ENCODE measurements around the gene LRMDA. TPM values are rescaled to one million over a fixed set of nuclear protein-coding genes. Genes with fewer than 3 reads are reported as not detected.

Gene LRMDA
- total RNA-seq, 3 donors from 2014 or later, result 9.4 to 14.9 (median 10.3) TPM

- DNase-seq, result no peak
- no peak for ATAC-seq
- Histone ChIP-seq H3K36me3 (ENCODE audit: low read depth) (no peaks in the 10 kb centered on the region), H3K4me1 (ENCODE audit: low read depth) (no peaks in the 10 kb centered on the region), H3K4me3 (no peak overlapping the region), H3K9me3 (no peaks in the 10 kb centered on the region)
- TF ChIP-seq, protein P1, sequence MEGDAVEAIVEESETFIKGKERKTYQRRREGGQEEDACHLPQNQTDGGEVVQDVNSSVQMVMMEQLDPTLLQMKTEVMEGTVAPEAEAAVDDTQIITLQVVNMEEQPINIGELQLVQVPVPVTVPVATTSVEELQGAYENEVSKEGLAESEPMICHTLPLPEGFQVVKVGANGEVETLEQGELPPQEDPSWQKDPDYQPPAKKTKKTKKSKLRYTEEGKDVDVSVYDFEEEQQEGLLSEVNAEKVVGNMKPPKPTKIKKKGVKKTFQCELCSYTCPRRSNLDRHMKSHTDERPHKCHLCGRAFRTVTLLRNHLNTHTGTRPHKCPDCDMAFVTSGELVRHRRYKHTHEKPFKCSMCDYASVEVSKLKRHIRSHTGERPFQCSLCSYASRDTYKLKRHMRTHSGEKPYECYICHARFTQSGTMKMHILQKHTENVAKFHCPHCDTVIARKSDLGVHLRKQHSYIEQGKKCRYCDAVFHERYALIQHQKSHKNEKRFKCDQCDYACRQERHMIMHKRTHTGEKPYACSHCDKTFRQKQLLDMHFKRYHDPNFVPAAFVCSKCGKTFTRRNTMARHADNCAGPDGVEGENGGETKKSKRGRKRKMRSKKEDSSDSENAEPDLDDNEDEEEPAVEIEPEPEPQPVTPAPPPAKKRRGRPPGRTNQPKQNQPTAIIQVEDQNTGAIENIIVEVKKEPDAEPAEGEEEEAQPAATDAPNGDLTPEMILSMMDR (IDR thresholded peaks at IDR 0.05), result no peak
- intact Hi-C loops (cut with DNase I, micrococcal nuclease), result no loop called here
Observed at GRCh38 chr10:75751232-75751631, 319.8 kb downstream of the LRMDA start.

GRCh38 chr10:75753621-75754020, 322.2 kb downstream of the LRMDA start:
- no peak overlapping the region for H3K4me3 ChIP-seq
- H3K36me3 ChIP-seq (ENCODE audit: low read depth), result no peaks in the 10 kb centered on the region
- ATAC-seq (no peak), DNase-seq (no peak)
- no peaks in the 10 kb centered on the region for H3K4me1 ChIP-seq (ENCODE audit: low read depth)
- H3K9me3 ChIP-seq, result no peaks in the 10 kb centered on the region
- intact Hi-C loops (cut with DNase I, micrococcal nuclease), result no loop called here
- TF ChIP-seq, protein P1 (IDR thresholded peaks at IDR 0.05), result no peak

DNA sequence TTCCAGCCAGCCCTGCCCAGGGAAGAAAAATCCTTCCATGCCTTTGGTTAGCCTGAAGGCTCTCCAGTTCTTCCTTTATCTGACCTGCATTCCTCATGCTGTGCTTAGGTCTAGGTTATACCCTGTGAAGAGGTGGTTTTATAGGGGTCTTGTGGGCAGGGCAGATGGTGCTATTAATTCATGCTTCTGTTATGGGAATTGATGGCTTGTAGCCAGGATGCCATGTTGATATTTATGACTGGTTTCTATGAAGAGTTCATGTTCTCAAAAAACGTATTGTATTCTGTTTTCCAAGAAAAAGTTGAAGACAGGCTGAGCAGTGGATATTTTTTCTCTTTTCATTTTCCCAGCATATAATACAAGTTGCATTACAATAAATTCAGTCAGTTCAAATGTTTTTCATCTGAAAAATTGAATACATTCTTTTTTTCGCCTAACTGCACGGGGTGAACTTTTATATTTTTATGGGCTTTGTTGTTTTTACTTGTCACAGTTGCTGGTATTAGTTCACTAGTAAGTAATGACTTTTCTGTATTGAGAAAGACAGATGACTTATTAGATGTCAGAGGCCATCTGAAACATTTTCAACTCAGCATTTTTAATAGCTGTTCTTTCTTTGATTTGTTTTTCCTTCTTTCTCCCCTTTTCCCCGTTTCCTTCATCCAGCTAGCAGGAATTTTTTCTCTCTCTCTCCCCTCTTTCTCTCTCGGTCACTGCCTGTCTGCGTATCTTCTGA, 322.8 kb downstream of the LRMDA start:
- intact Hi-C loops (cut with DNase I, micrococcal nuclease), result no loop called here
- no peak for ATAC-seq
- no peak overlapping the region for H3K4me3 ChIP-seq
- H3K4me1 ChIP-seq (ENCODE audit: low read depth), result no peaks in the 10 kb centered on the region
- DNase-seq, result no peak
- TF ChIP-seq, protein P1 (IDR thresholded peaks at IDR 0.05), result no peak
- H3K9me3 ChIP-seq, result no peaks in the 10 kb centered on the region
- H3K36me3 ChIP-seq (ENCODE audit: low read depth), result no peaks in the 10 kb centered on the region

- TF ChIP-seq, protein P1 (IDR thresholded peaks at IDR 0.05), result no peak
- intact Hi-C loops (cut with DNase I, micrococcal nuclease), result no loop called here
- DNase-seq, result no peak
Observed at GRCh38 chr10:75755528-75755927, 324.1 kb downstream of the LRMDA start.

GRCh38 chr10:75761289-75761688, 329.9 kb downstream of the LRMDA start:
- intact Hi-C loops (cut with DNase I, micrococcal nuclease), result no loop called here
- Histone ChIP-seq H3K36me3 (ENCODE audit: low read depth) (no peaks in the 10 kb centered on the region), H3K9me3 (no peaks in the 10 kb centered on the region), H3K4me3 (no peak overlapping the region), H3K4me1 (ENCODE audit: low read depth) (no peaks in the 10 kb centered on the region)
- ATAC-seq (no peak), DNase-seq (no peak)
- TF ChIP-seq, protein P1 (IDR thresholded peaks at IDR 0.05), result no peak

More at GRCh38 chr10:75755528-75755927, 324.1 kb downstream of the LRMDA start:
- Histone ChIP-seq H3K9me3 (no peaks in the 10 kb centered on the region), H3K4me3 (no peak overlapping the region), H3K36me3 (ENCODE audit: low read depth) (no peaks in the 10 kb centered on the region), H3K4me1 (ENCODE audit: low read depth) (no peaks in the 10 kb centered on the region)
- no peak for ATAC-seq

Data from mucosa of descending colon (tissue), 3 donors.